NCI-H2081 treated with DMSO at 0.1 percent for 48 hours (cell line): ENCODE results near the gene GLCE.
"Not testable (repeated sequence)": the region's sequence is repeated elsewhere in the genome, so short reads cannot be mapped to it uniquely, and the experiment has no call there.

Source experiments
- DNase-seq: peaks from one replicate; lab custom pipeline; 2025; lab: John Stamatoyannopoulos, UW

The GLCE gene

DNA sequence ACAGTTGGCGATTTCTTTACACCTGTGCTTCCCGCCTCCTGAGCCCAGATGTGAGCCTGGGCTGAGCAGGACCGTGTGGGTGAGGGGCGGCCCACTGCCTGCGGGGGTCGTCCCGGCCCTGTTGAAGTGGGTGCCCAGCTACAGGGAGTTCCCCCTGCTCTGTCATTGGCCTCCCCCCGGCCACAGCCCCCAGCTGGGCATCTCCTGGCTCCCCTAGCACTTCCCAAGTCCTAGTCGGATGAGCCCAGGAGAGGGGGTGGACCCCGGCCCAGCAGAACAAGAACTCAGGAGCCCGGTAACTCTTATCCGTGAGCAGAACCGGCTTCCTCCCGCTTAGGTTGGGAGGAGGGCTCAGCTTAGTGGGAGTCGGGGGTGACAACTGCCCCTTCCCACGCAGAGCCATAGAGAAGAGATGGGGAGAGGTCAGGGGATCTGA lies 139.0 kb downstream of the GLCE start:
- no peak for DNase-seq

- no peak for DNase-seq
Observed at GRCh38 chr15:69299943-69300588, 139.6 kb downstream of the GLCE start.

- not testable (repeated sequence) for DNase-seq
Observed at GRCh38 chr15:69301101-69301500, 140.7 kb downstream of the GLCE start.

GRCh38 chr15:69302087-69302486 lies 141.7 kb downstream of the GLCE start:
- not testable (repeated sequence) for DNase-seq

DNA sequence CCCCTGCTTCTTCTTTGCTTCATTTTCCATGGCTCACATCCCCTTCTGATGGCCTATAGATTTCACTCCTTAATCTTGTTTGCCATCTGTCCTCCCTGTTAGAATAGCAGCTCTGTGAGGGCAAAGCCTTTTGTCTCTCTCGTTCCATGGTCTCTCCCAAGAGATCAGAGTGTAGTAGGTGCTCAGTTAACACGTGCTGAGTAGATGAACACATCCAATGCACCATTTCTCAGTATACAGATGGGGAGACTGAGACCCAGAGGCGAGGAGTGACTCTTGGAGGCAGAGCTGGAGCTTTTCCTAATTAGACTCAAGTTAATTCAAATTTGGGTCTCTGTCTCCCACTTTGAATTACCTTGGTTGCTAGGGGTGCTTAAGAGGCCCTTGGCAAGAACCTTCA lies 142.5 kb downstream of the GLCE start:
- no peak for DNase-seq

- DNase-seq, result no peak
Observed at GRCh38 chr15:69303337-69304181, 143.1 kb downstream of the GLCE start.

DNA sequence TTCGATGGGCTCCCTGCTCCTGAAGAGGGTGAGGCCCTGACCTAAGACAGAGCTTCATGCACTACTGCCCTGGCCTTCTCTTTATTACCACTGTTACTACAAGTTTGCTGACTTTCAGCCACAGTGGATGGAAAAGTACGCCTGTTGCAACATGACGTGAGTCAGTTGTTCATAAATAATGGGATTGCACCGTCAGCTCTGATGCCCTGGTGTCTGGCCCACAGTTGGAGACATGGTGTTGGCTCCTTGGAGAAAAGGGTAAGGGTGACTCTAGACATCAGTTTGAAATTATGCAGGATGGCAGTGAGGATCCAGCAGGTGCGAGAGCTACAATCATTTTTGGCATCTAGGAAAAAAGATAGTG lies 143.7 kb downstream of the GLCE start:
- no peak for DNase-seq

DNA sequence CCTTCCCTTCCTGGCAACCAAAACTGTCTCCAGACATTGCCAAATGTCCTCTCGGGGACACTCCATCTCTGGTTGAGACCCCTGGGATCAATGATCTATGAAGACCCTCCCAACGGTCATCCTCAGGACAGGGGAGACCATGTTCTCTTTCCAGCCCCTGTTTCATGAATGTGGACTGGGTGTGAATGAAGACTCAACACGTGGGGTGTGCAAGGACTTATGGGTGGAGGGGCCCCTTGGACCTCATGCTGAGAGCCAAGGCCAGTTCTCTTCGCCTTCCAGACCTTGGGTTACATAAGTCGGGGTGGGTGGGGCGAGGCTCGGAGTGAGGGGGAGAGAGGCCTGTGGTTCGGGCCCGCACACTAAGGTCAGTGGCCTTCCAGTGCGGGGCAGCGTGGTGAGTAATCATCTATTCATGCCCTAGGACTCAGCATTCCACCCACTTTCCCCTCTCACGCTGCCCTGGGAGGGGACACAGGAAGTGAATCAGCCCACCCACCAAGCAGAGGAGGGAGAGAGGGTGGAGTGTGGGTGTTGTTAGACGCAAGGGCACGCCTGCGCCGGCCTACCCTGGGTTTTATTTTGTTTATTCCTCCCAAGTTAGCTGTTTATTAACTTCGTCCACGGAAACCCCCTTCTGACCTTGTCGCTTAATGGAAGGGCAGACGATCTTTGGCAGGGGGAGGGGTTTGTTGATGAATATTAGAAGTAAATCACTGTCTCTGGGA lies 144.9 kb downstream of the GLCE start:
- DNase-seq, result no peak

DNA sequence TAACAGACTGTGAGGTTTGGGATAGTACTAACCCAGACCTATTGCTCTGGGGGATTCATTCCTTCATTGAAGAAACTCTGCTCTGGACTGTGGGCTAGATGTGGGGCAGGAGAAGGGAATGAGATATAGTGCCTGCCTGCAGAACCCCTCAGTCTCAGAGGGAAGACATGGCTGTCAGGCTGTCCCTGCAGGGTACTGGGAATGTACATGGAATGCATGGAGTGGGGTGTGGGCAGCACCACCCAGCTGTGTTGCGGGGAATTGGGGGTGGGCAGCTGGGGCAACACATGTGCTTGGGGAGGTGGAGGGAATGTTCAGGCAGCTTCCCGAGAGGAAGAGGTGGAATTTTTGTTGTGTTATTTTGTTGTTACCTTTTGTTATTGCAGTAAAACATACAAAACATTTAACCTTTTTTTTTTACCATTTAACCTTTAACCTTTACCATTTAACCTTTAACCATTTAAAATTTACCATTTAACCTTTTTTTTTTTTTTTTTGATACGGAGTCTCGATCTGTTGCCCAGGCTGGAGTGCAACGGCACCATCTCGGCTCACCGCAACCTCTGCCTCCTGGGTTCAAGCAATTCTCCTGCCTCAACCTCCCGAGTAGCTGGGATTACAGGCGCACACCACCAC lies 145.6 kb downstream of the GLCE start:
- no peak for DNase-seq

DNA sequence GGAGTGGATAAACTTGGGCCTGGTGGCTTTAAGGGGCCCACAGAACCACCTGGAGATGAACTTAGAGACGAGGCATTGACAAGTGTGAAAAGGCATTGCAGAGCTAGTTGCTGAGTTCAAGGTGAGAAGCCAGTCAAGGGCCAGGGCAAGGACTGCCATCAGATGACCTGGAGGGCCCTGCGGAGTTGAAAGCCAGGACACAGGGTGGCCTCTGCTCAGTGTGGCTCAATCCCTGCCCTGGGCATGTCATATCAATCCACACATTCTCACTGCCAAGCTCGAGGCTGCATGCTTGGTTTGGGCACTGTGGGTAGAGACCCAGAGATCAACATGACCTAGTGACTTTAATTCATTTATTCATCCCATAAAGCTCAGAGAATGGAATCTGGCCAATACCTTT lies 147.5 kb downstream of the GLCE start:
- DNase-seq, result no peak

DNA sequence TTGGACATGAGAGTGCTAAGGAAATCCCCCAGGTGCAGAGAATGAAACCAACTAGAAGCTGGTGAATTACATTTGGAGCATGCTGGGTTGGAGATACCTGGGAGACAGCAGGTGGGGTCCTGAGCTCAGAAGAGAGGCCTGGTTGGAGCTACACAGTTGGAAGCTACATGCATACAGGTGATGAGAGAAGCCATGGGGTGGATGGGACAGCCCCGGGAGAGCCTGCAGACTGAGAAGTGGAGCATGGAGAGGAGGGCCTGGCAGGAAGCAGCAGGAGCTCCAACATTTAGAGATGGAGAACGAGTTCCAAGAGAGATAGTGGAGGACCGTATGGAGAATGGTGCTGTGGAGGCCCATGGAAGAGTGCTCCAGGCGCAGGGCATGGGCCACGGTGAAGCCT lies 148.5 kb downstream of the GLCE start:
- DNase-seq, result no peak

DNA sequence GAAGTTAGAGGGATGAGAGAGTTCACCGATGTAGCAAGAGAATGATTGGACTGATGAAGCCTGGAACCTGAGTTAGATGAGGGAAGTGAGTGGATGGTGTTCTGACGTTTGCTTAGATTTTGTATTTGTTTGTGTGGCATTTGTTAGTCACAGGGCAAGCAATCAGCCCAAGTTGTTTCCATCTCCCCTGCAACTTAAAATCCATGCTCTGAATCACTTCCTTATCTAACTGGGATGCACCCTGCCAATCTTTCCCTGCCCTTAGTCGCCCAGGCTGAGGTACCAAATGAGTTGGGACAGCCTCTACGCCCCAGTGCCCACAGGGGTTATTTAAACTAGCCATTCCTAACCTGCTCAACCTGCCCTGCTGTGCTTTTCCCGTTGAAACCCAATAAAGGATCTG lies 150.9 kb downstream of the GLCE start:
- DNase-seq, result no peak

DNA sequence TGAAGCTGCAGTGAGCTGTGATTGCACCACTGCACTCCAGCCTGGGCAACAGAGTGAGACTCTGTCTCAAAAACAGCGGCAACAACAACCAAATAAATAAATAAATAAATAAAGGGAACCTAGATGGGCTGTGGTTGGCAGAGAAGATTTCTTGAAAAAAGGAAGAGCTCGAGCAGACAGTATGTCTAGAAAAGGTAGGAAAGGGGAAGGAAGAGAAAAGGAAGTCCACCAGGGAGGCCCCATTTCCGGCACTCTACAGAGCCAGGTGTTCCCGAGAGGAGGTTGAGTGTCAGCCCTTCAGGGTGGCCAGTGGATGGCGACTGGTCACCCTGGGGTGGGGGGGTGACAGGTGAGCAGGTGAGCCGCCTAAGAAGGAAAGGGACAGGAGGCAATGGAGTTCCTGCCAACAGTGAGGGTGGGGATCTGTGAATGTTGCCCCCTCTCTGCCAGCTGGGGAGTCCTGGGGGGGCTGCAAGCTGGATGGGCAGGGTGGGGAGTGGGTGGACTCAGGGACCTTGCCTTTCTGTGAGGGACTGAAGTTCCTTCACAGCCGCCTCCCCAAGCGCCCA lies 153.1 kb downstream of the GLCE start:
- DNase-seq, result no peak

DNA sequence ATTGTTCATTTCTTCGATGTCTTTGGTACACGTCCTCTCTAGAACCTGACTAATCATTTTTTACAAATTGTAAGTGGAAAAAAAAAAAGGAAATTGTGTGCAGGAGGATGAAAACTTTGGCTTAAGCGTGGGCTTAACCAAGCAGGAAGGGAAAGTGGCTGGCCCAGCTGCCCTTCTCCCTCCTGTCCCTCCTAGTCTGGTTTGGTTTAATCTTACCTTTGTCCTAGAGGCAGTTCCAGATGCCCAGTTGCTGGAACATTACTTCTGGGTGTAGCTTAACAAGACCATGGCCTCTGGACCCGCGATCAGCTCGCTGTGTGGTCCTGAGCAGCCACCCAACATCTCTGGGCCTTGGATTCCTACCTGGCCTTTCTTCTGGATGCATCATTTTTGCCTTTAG lies 153.7 kb downstream of the GLCE start:
- no peak for DNase-seq

- no peak for DNase-seq
Observed at GRCh38 chr15:69314736-69315135, 154.3 kb downstream of the GLCE start.

GRCh38 chr15:69315402-69316110 lies 155.1 kb downstream of the GLCE start:
- DNase-seq, result no peak

- DNase-seq, result no peak
Observed at GRCh38 chr15:69316291-69316690, 155.9 kb downstream of the GLCE start.

DNA sequence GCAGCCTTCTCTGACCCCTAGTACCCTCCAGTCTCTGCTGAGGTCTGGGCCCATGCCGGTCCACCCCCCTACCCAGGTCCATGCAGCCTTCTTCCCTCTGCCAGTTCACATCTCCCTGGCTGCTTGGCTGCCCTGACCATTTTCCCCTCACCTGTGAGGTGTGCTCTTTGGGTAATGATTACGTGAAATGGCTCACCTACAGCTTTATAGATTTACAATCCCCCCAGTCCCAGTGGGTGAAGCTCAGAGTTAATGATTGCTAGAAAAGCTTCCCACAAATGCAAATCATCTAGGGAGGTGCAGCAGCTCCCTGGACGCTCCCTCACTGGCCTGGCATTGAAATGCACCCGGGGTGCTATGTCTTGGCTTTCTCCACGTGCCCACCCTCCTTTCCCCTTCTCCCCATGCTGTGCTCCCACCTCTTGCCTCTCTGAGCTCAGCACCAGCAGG lies 157.0 kb downstream of the GLCE start:
- DNase-seq, result no peak

DNA sequence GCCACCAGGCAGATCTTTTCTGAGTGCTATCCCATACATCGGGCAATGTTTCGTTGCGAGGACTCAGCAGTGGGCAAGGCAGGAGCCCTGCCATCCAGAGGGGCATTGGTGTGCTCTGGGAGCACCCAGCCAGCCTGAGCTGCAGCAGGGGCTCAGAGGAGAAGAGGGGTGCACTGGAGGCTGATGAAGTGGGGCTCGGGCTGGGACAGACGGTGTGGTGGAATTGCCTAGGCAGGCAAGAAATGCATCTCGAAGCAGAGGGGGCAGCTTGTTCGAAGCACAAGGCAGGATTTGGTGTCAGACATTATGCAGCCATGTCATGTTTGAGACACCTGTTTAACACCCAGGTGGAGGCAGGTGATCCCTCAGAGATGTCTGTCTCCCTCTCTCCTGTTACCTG lies 157.6 kb downstream of the GLCE start:
- no peak for DNase-seq

GRCh38 chr15:69319384-69320375 lies 159.2 kb downstream of the GLCE start:
- DNase-seq, result no peak
